HG02759 (cell line): ENCODE results near the gene MESP1.

Experiments
- ATAC-seq: cut with Tn5 transposase; IDR thresholded peaks from one replicate; pipeline ENCODE4 v1.9.1; 2021; ENCODE audit warnings: mild to moderate bottlenecking, moderate library complexity; ENCODE audit not compliant: unreplicated experiment

The MESP1 gene

GRCh38 chr15:89760303-89761008 lies 9.4 kb upstream of the MESP1 start:
- peak; percentile 66 for ATAC-seq

GRCh38 chr15:89759835-89760234 lies 8.8 kb upstream of the MESP1 start:
- ATAC-seq, result no peak

- no peak for ATAC-seq
Observed at GRCh38 chr15:89758981-89759380, 7.9 kb upstream of the MESP1 start.

GRCh38 chr15:89758283-89758682 lies 7.2 kb upstream of the MESP1 start:
- no peak for ATAC-seq

GRCh38 chr15:89756897-89757296 lies 5.8 kb upstream of the MESP1 start:
- no peak for ATAC-seq

GRCh38 chr15:89755701-89756100 lies 4.7 kb upstream of the MESP1 start:
- ATAC-seq, result no peak

GRCh38 chr15:89754361-89755154 lies 3.5 kb upstream of the MESP1 start:
- ATAC-seq, result no peak

GRCh38 chr15:89753855-89754254 lies 2.8 kb upstream of the MESP1 start:
- no peak for ATAC-seq

GRCh38 chr15:89751748-89752147 lies 699 bp upstream of the MESP1 start:
- ATAC-seq, result no peak

- ATAC-seq, result peak; percentile 5
Observed at GRCh38 chr15:89749951-89750559, 994 bp downstream of the MESP1 start.

GRCh38 chr15:89749526-89749925 lies 1.5 kb downstream of the MESP1 start:
- ATAC-seq, result no peak

GRCh38 chr15:89749054-89749453 lies 2.0 kb downstream of the MESP1 start:
- no peak for ATAC-seq

GRCh38 chr15:89747708-89748682 lies 3.1 kb downstream of the MESP1 start:
- no peak for ATAC-seq

- ATAC-seq, result no peak
Observed at GRCh38 chr15:89746386-89746780, 4.7 kb downstream of the MESP1 start.

- no peak for ATAC-seq
Observed at GRCh38 chr15:89745768-89746167, 5.3 kb downstream of the MESP1 start.

GRCh38 chr15:89745131-89745530 lies 5.9 kb downstream of the MESP1 start:
- no peak for ATAC-seq

- no peak for ATAC-seq
Observed at GRCh38 chr15:89743594-89743993, 7.5 kb downstream of the MESP1 start.

- ATAC-seq, result no peak
Observed at GRCh38 chr15:89743011-89743410, 8.0 kb downstream of the MESP1 start.

GRCh38 chr15:89740137-89740536 lies 10.9 kb downstream of the MESP1 start:
- ATAC-seq, result peak; percentile 57

- ATAC-seq, result no peak
Observed at GRCh38 chr15:89735773-89736172, 15.3 kb downstream of the MESP1 start.
